HepG2 (cell line): ENCODE data around the gene RASGRP4. TPM values are rescaled to one million over a fixed set of nuclear protein-coding genes. Genes with fewer than 3 reads are reported as not detected.

Source experiments
- ATAC-seq: fragments of 200-7000 bp; cut with Tn5 transposase; 3 replicates; pipeline ENCODE4 v1.9.1; 2020; ENCODE audit warnings: mild to moderate bottlenecking, moderate library complexity
- BruUV-seq: library from RNA; stranded (reverse); fragments of 400-500 nt; replicated peaks from 2 replicates; lab custom pipeline; 2021; lab: Mats Ljungman, UMichigan
- CTCF ChIA-PET: fragments of 300-600 bp; formaldehyde crosslinking; extraction: SDS; loops from one replicate; lab custom pipeline; 2021; ENCODE audit warnings: low total read pairs, inconsistent platforms, low intra/inter-chr PET ratio; lab: Yijun Ruan, JAX
- POLR2A ChIA-PET: fragments of 350-600 bp; sonication (Branson Sonifier 250); formaldehyde crosslinking; loops from one replicate; lab custom pipeline; 2020; ENCODE audit warnings: antibody characterized with exemption, inconsistent platforms; lab: Yijun Ruan, JAX
- DNase-seq: peaks from one replicate; pipeline ENCODE4 v3.0.0-alpha.2; 2015; ENCODE audit warnings: low spot score
- FAIRE-seq: peaks from 3 replicates; lab custom pipeline; 2011; peaks lifted over from hg19 to GRCh38; lab: Jason Lieb, UNC
- H2AFZ ChIP-seq: one replicate; pipeline ENCODE4 v1.6.1; 2011; ENCODE audit warnings: low read length, inconsistent platforms
- H3K27ac ChIP-seq: fragments of 300-600 bp; 3 replicates; pipeline ENCODE4 v1.8.0; 2011; ENCODE audit warnings: mixed run types, mild to moderate bottlenecking, mixed read lengths, low read length, inconsistent platforms; ENCODE audit not compliant: insufficient read depth; ENCODE audit errors: extremely low read length
- H3K27me3 ChIP-seq, 2 experiments: fragments of 200-600 bp in 1 of 2; 2 replicates in 1 of 2; 3 replicates in 1 of 2; pipeline versions ENCODE4 v1.6.0 to v1.8.0; 2011; ENCODE audit warnings: low read length in 2 of 2, mild to moderate bottlenecking in 2 of 2, moderate library complexity in 2 of 2, inconsistent platforms in 1 of 2; ENCODE audit not compliant: insufficient read depth in 2 of 2, control insufficient read depth in 1 of 2
- H3K36me3 ChIP-seq, 2 experiments: fragments of 200-600 bp in 1 of 2; replicated peaks in 1 of 2; 2 replicates in 1 of 2; 3 replicates in 1 of 2; pipeline versions ENCODE4 v1.5.1 to v1.8.0; 2011; ENCODE audit warnings: low read length in 2 of 2, inconsistent platforms in 1 of 2; ENCODE audit not compliant: insufficient read depth in 2 of 2, control insufficient read depth in 1 of 2
- H3K4me1 ChIP-seq: 2 replicates; pipeline ENCODE4 v1.5.1; 2012; ENCODE audit warnings: low read length, inconsistent platforms; ENCODE audit not compliant: insufficient read depth
- H3K4me2 ChIP-seq: 2 replicates; pipeline ENCODE4 v1.6.0; 2011; ENCODE audit warnings: low read depth, low read length, inconsistent platforms
- H3K4me3 ChIP-seq, 3 experiments: fragments of 200-600 bp in 1 of 3; sonication (generic), shearing (Covaris generic) in 1 of 3; replicated peaks in 1 of 3; 2 replicates each; pipeline ENCODE4 v1.5.1; 2011 to 2016; ENCODE audit warnings: low read length in 3 of 3, inconsistent platforms in 2 of 3, low read depth in 2 of 3, mild to moderate bottlenecking in 2 of 3, control low read depth in 1 of 3, mixed read lengths in 1 of 3; ENCODE audit not compliant: insufficient read depth in 1 of 3
- H3K79me2 ChIP-seq: one replicate; pipeline ENCODE4 v1.6.1; 2011; ENCODE audit warnings: low read length, inconsistent platforms; ENCODE audit not compliant: insufficient read depth
- H3K9ac ChIP-seq: 2 replicates; pipeline ENCODE4 v1.6.0; 2011; ENCODE audit warnings: mild to moderate bottlenecking, low read depth, low read length, inconsistent platforms; ENCODE audit not compliant: insufficient read depth
- H3K9me3 ChIP-seq: 2 replicates; pipeline ENCODE4 v1.5.1; 2012; ENCODE audit warnings: mild to moderate bottlenecking, low read length
- H4K20me1 ChIP-seq: 2 replicates; pipeline ENCODE4 v1.6.0; 2011; ENCODE audit warnings: inconsistent platforms, mild to moderate bottlenecking, low read length, moderate library complexity; ENCODE audit not compliant: insufficient read depth
- FIP1L1 ChIP-seq: fragments of 200-400 bp; formaldehyde crosslinking; IDR thresholded peaks from 2 replicates; pipeline ENCODE4 v1.6.1; 2018; ENCODE audit warnings: low read depth, mild to moderate bottlenecking, low read length, moderate library complexity, borderline replicate concordance; ENCODE audit not compliant: insufficient read depth
- PCBP2 ChIP-seq: fragments of 200-400 bp; formaldehyde crosslinking; optimal IDR thresholded peaks from 2 replicates; pipeline ENCODE3; 2018; ENCODE audit warnings: low read length, low read depth; ENCODE audit not compliant: poor library complexity, severe bottlenecking
- ZNF101 ChIP-seq: sonication (generic); formaldehyde crosslinking; IDR thresholded peaks from 2 replicates; pipeline ENCODE4 v1.4.0; 2020; ENCODE audit warnings: mild to moderate bottlenecking, low read depth, missing genetic modification reagents, borderline replicate concordance
- WGBS: methylation state at CpG from one replicate; pipeline ENCODE4 v1.1.6; 2017; ENCODE audit warnings: low lambda C conversion rate; 5-methylcytosine and 5-hydroxymethylcytosine counted together
- in situ Hi-C: cut with HindIII; loops from 2 replicates; pipeline ENCODE4 v1.10.0; 2017; ENCODE audit warnings: low pct_unique_long_range_greater_than_20kb; ENCODE audit not compliant: extremely low pct_ligation_motif_present
- intact Hi-C: fragments of 100-400 bp; cut with micrococcal nuclease; formaldehyde crosslinking; loops from one replicate; pipeline ENCODE4 v1.10.0; 2022; ENCODE audit not compliant: unreplicated experiment
- polyA plus RNA-seq, 8 experiments: library from polyadenylated mRNA; depleted of rRNA in 3 of 8; stranded (reverse) in 7 of 8; unstranded in 1 of 8; fragments of >200 nt; fragmentation: Illumina TruSeq in 4 of 8; extraction: Trizol in 4 of 8; gene quantifications; 2 replicates each; pipeline versions ENCODE4 v1.2.1 to v1.2.3, GENCODE V29; 2011 to 2016; ENCODE audit warnings: low read depth in 4 of 8, missing spikeins in 1 of 8, mixed read lengths in 1 of 8; ENCODE audit not compliant: insufficient read depth in 1 of 8
- total RNA-seq, 5 experiments: library from RNA; depleted of rRNA; stranded (reverse); fragments of >200 nt; fragmentation: Illumina TruSeq; extraction: Trizol; gene quantifications; 2 replicates each; pipeline ENCODE4 v1.2.3, GENCODE V29; 2016; ENCODE audit warnings: low read depth in 1 of 5
- TF ChIP-seq, protein P1 (sequence below): sonication (generic); formaldehyde crosslinking; IDR thresholded peaks from 2 replicates; pipeline ENCODE4 v1.5.1; 2020; ENCODE audit warnings: missing genetic modification reagents, mild to moderate bottlenecking, borderline replicate concordance
- TF ChIP-seq, protein P2 (sequence below): sonication (generic); formaldehyde crosslinking; IDR thresholded peaks from 2 replicates; pipeline ENCODE4 v1.9.0; 2021; ENCODE audit warnings: missing genetic modification reagents, mild to moderate bottlenecking, borderline replicate concordance
- TF ChIP-seq, protein P3 (sequence below): sonication (generic); formaldehyde crosslinking; IDR thresholded peaks from 2 replicates; pipeline ENCODE4 v1.4.0; 2020; ENCODE audit warnings: missing genetic modification reagents

Gene RASGRP4
- total and polyA plus RNA-seq, 2 of the 13 experiments (the other 11 are each of a cell fraction or from before 2014, with no cell fraction given) = not detected

DNA sequence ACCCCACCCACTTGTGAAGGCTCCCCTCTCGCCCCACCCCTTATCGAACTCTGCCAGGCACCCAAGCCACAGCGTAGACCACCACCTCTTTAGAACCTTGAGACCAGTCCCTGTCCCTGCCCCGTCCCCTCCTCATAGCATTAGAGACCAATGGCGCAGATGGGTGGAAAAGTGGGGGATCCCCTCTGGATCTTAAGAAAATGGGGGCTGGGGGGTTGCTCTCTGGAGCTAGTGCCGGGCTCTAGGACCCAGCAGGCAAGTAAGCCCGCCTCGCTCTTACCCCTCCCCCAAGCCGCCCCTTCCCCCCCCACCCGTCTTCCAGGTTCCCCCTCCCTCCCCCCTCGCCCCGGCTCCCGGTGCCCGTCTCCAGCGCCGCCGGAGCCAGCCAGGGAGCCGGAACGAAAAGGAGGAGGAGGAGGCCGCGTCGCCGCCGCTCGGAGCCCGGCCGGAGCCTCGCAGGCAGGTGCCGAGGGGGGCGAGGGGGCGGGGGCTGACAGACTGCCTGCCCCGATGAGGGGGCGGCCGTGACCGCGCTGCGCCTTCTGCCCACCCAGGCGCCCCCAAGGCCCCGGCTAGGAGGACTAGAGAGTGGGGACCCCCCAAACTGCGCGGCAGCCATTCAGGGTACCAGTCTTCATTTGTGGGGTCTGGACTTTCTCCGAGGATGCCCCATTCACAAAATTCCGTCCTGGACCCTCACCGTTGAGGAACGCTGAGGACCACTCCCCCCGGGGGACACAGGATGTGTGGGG lies 37.5 kb downstream of the RASGRP4 start, which contains the start of gene SPRED3:
Gene SPRED3 (plus strand): TSS at position 349 of the 752 bp plus-strand sequence. CDS start 1,606 bp downstream, outside the sequence.
- TF ChIP-seq, protein P1, sequence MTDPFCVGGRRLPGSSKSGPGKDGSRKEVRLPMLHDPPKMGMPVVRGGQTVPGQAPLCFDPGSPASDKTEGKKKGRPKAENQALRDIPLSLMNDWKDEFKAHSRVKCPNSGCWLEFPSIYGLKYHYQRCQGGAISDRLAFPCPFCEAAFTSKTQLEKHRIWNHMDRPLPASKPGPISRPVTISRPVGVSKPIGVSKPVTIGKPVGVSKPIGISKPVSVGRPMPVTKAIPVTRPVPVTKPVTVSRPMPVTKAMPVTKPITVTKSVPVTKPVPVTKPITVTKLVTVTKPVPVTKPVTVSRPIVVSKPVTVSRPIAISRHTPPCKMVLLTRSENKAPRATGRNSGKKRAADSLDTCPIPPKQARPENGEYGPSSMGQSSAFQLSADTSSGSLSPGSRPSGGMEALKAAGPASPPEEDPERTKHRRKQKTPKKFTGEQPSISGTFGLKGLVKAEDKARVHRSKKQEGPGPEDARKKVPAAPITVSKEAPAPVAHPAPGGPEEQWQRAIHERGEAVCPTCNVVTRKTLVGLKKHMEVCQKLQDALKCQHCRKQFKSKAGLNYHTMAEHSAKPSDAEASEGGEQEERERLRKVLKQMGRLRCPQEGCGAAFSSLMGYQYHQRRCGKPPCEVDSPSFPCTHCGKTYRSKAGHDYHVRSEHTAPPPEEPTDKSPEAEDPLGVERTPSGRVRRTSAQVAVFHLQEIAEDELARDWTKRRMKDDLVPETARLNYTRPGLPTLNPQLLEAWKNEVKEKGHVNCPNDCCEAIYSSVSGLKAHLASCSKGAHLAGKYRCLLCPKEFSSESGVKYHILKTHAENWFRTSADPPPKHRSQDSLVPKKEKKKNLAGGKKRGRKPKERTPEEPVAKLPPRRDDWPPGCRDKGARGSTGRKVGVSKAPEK (CRISPR knock-in tag) = no peak
- TF ChIP-seq PCBP2 = peak; percentile 26
- TF ChIP-seq, protein P2, sequence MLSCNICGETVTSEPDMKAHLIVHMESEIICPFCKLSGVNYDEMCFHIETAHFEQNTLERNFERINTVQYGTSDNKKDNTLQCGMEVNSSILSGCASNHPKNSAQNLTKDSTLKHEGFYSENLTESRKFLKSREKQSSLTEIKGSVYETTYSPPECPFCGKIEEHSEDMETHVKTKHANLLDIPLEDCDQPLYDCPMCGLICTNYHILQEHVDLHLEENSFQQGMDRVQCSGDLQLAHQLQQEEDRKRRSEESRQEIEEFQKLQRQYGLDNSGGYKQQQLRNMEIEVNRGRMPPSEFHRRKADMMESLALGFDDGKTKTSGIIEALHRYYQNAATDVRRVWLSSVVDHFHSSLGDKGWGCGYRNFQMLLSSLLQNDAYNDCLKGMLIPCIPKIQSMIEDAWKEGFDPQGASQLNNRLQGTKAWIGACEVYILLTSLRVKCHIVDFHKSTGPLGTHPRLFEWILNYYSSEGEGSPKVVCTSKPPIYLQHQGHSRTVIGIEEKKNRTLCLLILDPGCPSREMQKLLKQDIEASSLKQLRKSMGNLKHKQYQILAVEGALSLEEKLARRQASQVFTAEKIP (CRISPR knock-in tag) = no peak
- TF ChIP-seq ZNF101 (CRISPR knock-in tag) = no peak
- TF ChIP-seq FIP1L1 = no peak
- TF ChIP-seq, protein P3, sequence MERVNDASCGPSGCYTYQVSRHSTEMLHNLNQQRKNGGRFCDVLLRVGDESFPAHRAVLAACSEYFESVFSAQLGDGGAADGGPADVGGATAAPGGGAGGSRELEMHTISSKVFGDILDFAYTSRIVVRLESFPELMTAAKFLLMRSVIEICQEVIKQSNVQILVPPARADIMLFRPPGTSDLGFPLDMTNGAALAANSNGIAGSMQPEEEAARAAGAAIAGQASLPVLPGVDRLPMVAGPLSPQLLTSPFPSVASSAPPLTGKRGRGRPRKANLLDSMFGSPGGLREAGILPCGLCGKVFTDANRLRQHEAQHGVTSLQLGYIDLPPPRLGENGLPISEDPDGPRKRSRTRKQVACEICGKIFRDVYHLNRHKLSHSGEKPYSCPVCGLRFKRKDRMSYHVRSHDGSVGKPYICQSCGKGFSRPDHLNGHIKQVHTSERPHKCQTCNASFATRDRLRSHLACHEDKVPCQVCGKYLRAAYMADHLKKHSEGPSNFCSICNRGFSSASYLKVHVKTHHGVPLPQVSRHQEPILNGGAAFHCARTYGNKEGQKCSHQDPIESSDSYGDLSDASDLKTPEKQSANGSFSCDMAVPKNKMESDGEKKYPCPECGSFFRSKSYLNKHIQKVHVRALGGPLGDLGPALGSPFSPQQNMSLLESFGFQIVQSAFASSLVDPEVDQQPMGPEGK (CRISPR knock-in tag) = 0 out of 2 replicates have a peak, but pooled peaks have one; percentile 3
- TF ChIP-seq, all 625 proteins: peak for 2
- Histone ChIP-seq H3K9ac (0 out of 2 replicates have a peak within 1 kb of the TSS, but pooled peaks have one; percentile 13), H3K4me3 (peak within 1 kb of the TSS; percentile 46 to 71 (median 63)), H3K27ac (no peak within 1 kb of the TSS), H3K79me2 (no peaks in the 10 kb centered on the region), H3K4me1 (peaks cover 40% of the 10 kb centered on the region), H3K4me2 (peak within 1 kb of the TSS; percentile 89), H3K27me3 (peaks cover 2 to 20% of the 10 kb centered on the region in 2 experiments; a peak in 3 of 5 replicates), H4K20me1 (no peaks in the 10 kb centered on the region; the same call in 1 of the 2 replicates), H3K36me3 (peaks cover 1 to 4% of the 10 kb centered on the region in 2 experiments; a peak in 3 of 5 replicates), H2AFZ (no peak within 1 kb of the TSS), H3K9me3 (no peaks in the 10 kb centered on the region)
- POLR2A ChIA-PET = interaction anchor here (1.3 to 4.0 kb wide), 5 partner anchors 13 to 230 kb away, joined by 4 to 49 read pairs (median 5); partner anchors contain the start of genes EIF3K, FAM98C and PSMD8
- in situ Hi-C loops (no loop called here), intact Hi-C loops (no loop called here)
- DNase-seq (no peak), FAIRE-seq (no peak), ATAC-seq (no peak; the same call in 2 of the 3 replicates)
- BruUV-seq = no TSS peak
- CTCF ChIA-PET = no interaction called here
- 4% methylated on average over 15 of the region's 46 CpGs for WGBS
